LNCAP (cell line): ENCODE measurements around the gene SLC9A2.

Experiments used
- TF ChIP-seq, protein P1 (sequence below): fragments of 450-650 bp; IDR thresholded peaks from 2 replicates; pipeline ENCODE4 v1.5.1; 2017; ENCODE audit warnings: mild to moderate bottlenecking

Gene SLC9A2

GRCh38 chr2:102664471-102664909, 45.1 kb downstream of the SLC9A2 start:
- TF ChIP-seq, protein P1, sequence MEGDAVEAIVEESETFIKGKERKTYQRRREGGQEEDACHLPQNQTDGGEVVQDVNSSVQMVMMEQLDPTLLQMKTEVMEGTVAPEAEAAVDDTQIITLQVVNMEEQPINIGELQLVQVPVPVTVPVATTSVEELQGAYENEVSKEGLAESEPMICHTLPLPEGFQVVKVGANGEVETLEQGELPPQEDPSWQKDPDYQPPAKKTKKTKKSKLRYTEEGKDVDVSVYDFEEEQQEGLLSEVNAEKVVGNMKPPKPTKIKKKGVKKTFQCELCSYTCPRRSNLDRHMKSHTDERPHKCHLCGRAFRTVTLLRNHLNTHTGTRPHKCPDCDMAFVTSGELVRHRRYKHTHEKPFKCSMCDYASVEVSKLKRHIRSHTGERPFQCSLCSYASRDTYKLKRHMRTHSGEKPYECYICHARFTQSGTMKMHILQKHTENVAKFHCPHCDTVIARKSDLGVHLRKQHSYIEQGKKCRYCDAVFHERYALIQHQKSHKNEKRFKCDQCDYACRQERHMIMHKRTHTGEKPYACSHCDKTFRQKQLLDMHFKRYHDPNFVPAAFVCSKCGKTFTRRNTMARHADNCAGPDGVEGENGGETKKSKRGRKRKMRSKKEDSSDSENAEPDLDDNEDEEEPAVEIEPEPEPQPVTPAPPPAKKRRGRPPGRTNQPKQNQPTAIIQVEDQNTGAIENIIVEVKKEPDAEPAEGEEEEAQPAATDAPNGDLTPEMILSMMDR, result no peak

DNA sequence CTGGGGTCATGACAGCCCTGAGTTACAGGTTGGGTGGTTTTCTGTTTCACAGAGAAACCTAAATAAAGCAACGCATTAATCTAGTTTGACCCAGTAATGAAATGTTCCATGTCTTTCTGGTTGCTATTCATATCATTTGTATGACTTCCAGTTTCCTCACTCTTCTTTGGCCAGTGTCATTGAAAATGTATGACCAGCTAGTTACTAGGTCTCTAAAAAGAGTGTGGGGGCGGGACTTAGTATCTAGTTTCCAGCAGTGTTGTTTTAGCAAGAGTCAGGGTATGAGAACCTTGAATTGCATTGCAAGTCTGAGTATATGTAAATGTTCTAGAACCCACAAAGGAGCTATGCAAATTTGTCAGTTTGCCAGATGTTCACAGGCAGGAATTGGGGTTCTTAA, 47.7 kb downstream of the SLC9A2 start:
- TF ChIP-seq, protein P1, result no peak

DNA sequence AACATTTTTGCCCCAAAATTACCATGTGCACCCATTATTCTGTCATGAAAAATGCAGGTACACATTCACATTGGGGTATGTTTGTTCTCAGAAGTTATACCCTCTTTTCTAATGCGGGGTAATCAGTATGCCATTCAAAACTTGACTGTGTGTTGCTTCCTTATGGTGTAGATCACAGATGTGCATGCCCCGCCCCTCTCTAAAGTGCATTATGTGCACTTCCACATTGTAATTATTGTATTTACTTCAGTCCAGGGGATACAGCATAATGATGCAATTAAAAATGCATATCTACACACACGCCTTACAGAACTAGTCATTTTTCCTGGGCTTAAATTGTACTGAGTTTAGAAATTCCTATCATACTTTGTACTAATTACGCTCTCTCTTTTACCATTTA, 48.8 kb downstream of the SLC9A2 start:
- TF ChIP-seq, protein P1, result no peak

- TF ChIP-seq, protein P1, result no peak
Observed at GRCh38 chr2:102669401-102669800, 50.0 kb downstream of the SLC9A2 start.

- TF ChIP-seq, protein P1, result no peak
Observed at GRCh38 chr2:102672107-102672776, 52.9 kb downstream of the SLC9A2 start.

DNA sequence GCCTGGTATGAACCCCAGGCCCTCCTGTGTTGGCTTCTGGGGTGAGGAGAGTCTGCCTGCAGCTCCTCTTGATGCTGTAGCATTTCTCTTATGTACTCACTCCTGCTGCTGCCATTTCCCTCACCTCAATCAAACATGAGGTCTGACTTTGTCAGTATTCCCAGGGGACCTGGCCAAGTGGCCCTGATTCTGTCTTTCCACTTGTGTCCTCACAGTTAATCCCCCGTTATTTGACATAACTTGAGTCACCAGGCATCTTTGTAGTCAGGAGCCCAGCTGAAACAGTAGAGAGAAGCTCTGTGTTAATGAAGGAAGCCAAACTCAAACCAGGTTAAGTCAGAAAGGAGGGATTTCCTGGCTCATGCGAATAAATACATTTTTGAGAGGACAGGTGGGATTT, 55.0 kb downstream of the SLC9A2 start:
- TF ChIP-seq, protein P1, result no peak

GRCh38 chr2:102674836-102675235, 55.5 kb downstream of the SLC9A2 start:
- TF ChIP-seq, protein P1, result no peak
